SK-N-SH treated with all-trans-retinoic acid at 6 μM for 48 hours (cell line): ENCODE measurements around the gene KCNH1.

Source experiments
- ATAC-seq: fragments of 200-7000 bp; cut with Tn5 transposase; 3 replicates; pipeline ENCODE4 v1.9.1; 2020; ENCODE audit warnings: mild to moderate bottlenecking, moderate library complexity
- ARNTL ChIP-seq: fragments of 450-650 bp; formaldehyde crosslinking; IDR thresholded peaks from 2 replicates; pipeline ENCODE4 v1.5.0; 2020; ENCODE audit warnings: low read depth, mild to moderate bottlenecking, moderate library complexity, borderline replicate concordance
- BACH2 ChIP-seq: fragments of 250-450 bp; sonication (Bioruptor Pico); IDR thresholded peaks from 2 replicates; pipeline ENCODE4 v1.9.0; 2021; ENCODE audit warnings: mild to moderate bottlenecking, borderline replicate concordance
- CSDC2 ChIP-seq: fragments of 250-450 bp; sonication (Bioruptor Pico); IDR thresholded peaks from 2 replicates; pipeline ENCODE4 v1.5.0; 2020; ENCODE audit warnings: mild to moderate bottlenecking, moderate library complexity
- CSRNP3 ChIP-seq: fragments of 250-450 bp; sonication (Bioruptor Pico); IDR thresholded peaks from 2 replicates; pipeline ENCODE4 v1.5.1; 2021; ENCODE audit warnings: mild to moderate bottlenecking, moderate library complexity
- GLIS3 ChIP-seq: fragments of 250-450 bp; sonication (Bioruptor Pico); IDR thresholded peaks from 2 replicates; pipeline ENCODE4 v1.5.0; 2020; ENCODE audit warnings: mild to moderate bottlenecking, moderate library complexity
- ISL1 ChIP-seq: fragments of 250-450 bp; sonication (Bioruptor Pico); IDR thresholded peaks from 2 replicates; pipeline ENCODE4 v2.1.2; 2022; ENCODE audit warnings: mild to moderate bottlenecking, moderate library complexity
- OSR1 ChIP-seq: fragments of 250-450 bp; sonication (Bioruptor Pico); IDR thresholded peaks from 2 replicates; pipeline ENCODE4 v1.8.0; 2022; ENCODE audit warnings: moderate library complexity, mild to moderate bottlenecking, inconsistent platforms
- PPARA ChIP-seq: fragments of 250-450 bp; sonication (Bioruptor Pico); IDR thresholded peaks from 2 replicates; pipeline ENCODE4 v1.5.0; 2020; ENCODE audit warnings: mild to moderate bottlenecking, borderline replicate concordance
- RARB ChIP-seq: fragments of 250-450 bp; sonication (Bioruptor Pico); IDR thresholded peaks from 2 replicates; pipeline ENCODE4 v1.8.0; 2021; ENCODE audit warnings: mild to moderate bottlenecking, moderate library complexity
- SNAI2 ChIP-seq: fragments of 250-450 bp; sonication (Bioruptor Pico); IDR thresholded peaks from 2 replicates; pipeline ENCODE4 v1.5.0; 2020; ENCODE audit warnings: mild to moderate bottlenecking, moderate library complexity
- TOX ChIP-seq: fragments of 250-450 bp; sonication (Bioruptor Pico); IDR thresholded peaks from 2 replicates; pipeline ENCODE4 v1.8.0; 2021; ENCODE audit warnings: mild to moderate bottlenecking, moderate library complexity, borderline replicate concordance
- TSHZ2 ChIP-seq: fragments of 250-450 bp; sonication (Bioruptor Pico); IDR thresholded peaks from 2 replicates; pipeline ENCODE4 v1.5.0; 2020; ENCODE audit warnings: mild to moderate bottlenecking, moderate library complexity
- ZC3H10 ChIP-seq: fragments of 250-450 bp; sonication (Bioruptor Pico); IDR thresholded peaks from 2 replicates; pipeline ENCODE4 v1.5.1; 2021; ENCODE audit warnings: mild to moderate bottlenecking, moderate library complexity
- ZFP3 ChIP-seq: fragments of 250-450 bp; sonication (Bioruptor Pico); IDR thresholded peaks from 2 replicates; pipeline ENCODE4 v1.5.0; 2020; ENCODE audit warnings: mild to moderate bottlenecking, moderate library complexity
- ZNF565 ChIP-seq: fragments of 450-650 bp; formaldehyde crosslinking; conservative IDR thresholded peaks from 2 replicates; pipeline ENCODE4 v1.5.0; 2020; ENCODE audit warnings: low read depth, mild to moderate bottlenecking, moderate library complexity
- ZNF70 ChIP-seq: fragments of 450-650 bp; formaldehyde crosslinking; IDR thresholded peaks from 2 replicates; pipeline ENCODE4 v1.5.0; 2020; ENCODE audit warnings: mild to moderate bottlenecking, moderate library complexity
- ZNF8 ChIP-seq: fragments of 450-650 bp; formaldehyde crosslinking; IDR thresholded peaks from 2 replicates; pipeline ENCODE4 v1.5.0; 2020; ENCODE audit warnings: mild to moderate bottlenecking, moderate library complexity
- TF ChIP-seq, protein P1 (sequence below): fragments of 250-450 bp; sonication (Bioruptor Pico); IDR thresholded peaks from 2 replicates; pipeline ENCODE4 v1.8.0; 2020; ENCODE audit warnings: mild to moderate bottlenecking, moderate library complexity, borderline replicate concordance
- TF ChIP-seq, protein P2 (sequence below): fragments of 250-450 bp; sonication (Bioruptor Pico); IDR thresholded peaks from 2 replicates; pipeline ENCODE4 v1.5.1; 2020; ENCODE audit warnings: low read depth, mild to moderate bottlenecking, moderate library complexity
- TF ChIP-seq, protein P3 (sequence below): fragments of 250-450 bp; sonication (Bioruptor Pico); IDR thresholded peaks from 2 replicates; pipeline ENCODE4 v1.8.0; 2021; ENCODE audit warnings: low read depth, mild to moderate bottlenecking, moderate library complexity, borderline replicate concordance

Gene KCNH1

DNA sequence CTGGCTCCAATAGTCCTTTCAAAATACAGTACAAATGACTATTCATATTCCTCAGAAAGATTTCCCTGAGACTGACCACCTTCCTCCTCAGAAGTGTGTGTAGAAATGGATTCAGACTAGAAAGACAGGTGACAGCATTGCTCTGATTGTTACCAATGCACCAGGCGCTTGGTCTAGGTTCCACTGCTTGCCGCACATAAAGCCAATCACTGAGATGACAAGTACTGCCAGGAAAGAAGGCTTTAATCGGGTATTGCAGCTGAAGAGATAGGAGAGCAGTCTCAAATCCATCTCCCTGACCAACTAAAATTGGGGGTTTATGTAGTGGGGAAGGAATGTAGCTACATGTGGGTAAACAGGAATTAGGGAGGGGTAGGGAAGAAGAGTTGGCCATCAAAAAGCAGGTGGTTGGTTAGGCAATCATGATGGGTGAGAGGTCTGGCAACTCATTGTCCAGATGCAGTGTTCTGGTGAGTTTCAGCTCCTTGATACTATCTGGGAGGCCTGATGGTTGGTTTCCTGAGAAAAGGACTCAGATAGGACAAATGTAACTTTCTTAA, 98.0 kb downstream of the KCNH1 start:
- TF ChIP-seq ZNF70 (CRISPR knock-in tag): no peak
- TF ChIP-seq ARNTL: no peak
- no peak for TF ChIP-seq CSRNP3 (CRISPR knock-in tag)
- TF ChIP-seq, protein P1, sequence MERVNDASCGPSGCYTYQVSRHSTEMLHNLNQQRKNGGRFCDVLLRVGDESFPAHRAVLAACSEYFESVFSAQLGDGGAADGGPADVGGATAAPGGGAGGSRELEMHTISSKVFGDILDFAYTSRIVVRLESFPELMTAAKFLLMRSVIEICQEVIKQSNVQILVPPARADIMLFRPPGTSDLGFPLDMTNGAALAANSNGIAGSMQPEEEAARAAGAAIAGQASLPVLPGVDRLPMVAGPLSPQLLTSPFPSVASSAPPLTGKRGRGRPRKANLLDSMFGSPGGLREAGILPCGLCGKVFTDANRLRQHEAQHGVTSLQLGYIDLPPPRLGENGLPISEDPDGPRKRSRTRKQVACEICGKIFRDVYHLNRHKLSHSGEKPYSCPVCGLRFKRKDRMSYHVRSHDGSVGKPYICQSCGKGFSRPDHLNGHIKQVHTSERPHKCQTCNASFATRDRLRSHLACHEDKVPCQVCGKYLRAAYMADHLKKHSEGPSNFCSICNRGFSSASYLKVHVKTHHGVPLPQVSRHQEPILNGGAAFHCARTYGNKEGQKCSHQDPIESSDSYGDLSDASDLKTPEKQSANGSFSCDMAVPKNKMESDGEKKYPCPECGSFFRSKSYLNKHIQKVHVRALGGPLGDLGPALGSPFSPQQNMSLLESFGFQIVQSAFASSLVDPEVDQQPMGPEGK (CRISPR knock-in tag): no peak
- no peak for TF ChIP-seq TOX
- TF ChIP-seq PPARA (CRISPR knock-in tag): no peak
- no peak for ATAC-seq

DNA sequence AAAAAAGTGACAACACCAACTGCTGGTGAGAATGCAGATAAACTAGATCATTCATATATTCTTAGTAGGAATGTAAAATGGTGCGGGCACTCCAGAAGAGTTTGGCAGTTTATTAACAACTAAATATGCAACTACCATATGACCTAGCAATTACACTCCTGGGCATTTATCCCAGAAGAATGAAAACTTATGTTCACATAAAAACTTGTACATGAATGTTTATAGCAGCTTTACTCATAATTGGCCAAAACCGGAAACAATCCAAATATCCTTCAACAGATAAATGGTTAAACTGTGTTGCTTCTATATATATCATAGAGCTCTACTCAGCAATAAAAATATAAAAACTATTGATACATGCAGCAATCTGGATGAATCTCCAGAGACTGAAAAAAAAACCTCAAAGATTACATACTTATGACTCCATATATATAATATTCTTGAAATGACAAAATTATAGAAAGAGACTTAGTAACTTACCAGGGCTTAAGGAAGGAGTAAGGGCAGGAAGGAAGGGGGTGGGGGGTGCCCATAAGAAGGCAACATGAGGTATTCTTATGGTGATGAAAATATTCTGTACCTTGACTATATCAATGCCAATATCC, 99.9 kb downstream of the KCNH1 start:
- ATAC-seq: no peak
- TF ChIP-seq PPARA (CRISPR knock-in tag): no peak
- TF ChIP-seq SNAI2: no peak
- TF ChIP-seq ZFP3 (CRISPR knock-in tag): no peak
- TF ChIP-seq ARNTL: no peak
- TF ChIP-seq ZNF565: no peak
- TF ChIP-seq, protein P2, sequence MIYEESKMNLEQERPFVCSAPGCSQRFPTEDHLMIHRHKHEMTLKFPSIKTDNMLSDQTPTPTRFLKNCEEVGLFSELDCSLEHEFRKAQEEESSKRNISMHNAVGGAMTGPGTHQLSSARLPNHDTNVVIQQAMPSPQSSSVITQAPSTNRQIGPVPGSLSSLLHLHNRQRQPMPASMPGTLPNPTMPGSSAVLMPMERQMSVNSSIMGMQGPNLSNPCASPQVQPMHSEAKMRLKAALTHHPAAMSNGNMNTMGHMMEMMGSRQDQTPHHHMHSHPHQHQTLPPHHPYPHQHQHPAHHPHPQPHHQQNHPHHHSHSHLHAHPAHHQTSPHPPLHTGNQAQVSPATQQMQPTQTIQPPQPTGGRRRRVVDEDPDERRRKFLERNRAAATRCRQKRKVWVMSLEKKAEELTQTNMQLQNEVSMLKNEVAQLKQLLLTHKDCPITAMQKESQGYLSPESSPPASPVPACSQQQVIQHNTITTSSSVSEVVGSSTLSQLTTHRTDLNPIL (CRISPR knock-in tag): no peak
- TF ChIP-seq TOX: no peak
- no peak for TF ChIP-seq ZNF70 (CRISPR knock-in tag)
- no peak for TF ChIP-seq CSDC2 (CRISPR knock-in tag)
- no peak for TF ChIP-seq CSRNP3 (CRISPR knock-in tag)
- TF ChIP-seq, all 23 proteins: peak for 0

DNA sequence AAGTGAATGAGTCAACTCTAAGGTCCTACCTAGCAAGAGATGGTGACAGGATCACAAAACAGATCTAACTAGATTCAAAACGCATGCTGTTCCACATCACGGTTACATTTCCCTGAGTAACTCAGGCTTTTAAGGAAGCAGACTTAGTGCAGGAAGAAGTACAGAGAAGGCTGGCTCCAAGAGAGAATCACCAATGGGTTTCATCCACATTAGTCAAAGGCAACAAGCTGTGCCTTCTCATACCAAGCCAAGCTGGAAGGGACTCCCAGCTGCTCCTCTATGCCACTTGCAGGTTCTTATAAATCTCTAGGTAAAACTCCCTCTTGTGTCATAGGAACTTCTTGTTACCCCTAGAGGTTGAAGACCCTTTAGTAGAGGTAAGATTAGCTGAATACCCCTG, 109.0 kb downstream of the KCNH1 start:
- ATAC-seq: no peak
- no peak for TF ChIP-seq TSHZ2
- TF ChIP-seq SNAI2: no peak
- no peak for TF ChIP-seq BACH2 (CRISPR knock-in tag)
- no peak for TF ChIP-seq ISL1
- no peak for TF ChIP-seq ZNF8 (CRISPR knock-in tag)
- TF ChIP-seq ARNTL: no peak
- no peak for TF ChIP-seq CSRNP3 (CRISPR knock-in tag)
- TF ChIP-seq, protein P2 (CRISPR knock-in tag): no peak
- no peak for TF ChIP-seq RARB (CRISPR knock-in tag)
- TF ChIP-seq ZFP3 (CRISPR knock-in tag): no peak
- TF ChIP-seq, protein P1 (CRISPR knock-in tag): no peak
- no peak for TF ChIP-seq ZNF565
- TF ChIP-seq GLIS3: no peak
- no peak for TF ChIP-seq ZC3H10 (CRISPR knock-in tag)
- TF ChIP-seq OSR1 (CRISPR knock-in tag): no peak
- TF ChIP-seq, protein P3, sequence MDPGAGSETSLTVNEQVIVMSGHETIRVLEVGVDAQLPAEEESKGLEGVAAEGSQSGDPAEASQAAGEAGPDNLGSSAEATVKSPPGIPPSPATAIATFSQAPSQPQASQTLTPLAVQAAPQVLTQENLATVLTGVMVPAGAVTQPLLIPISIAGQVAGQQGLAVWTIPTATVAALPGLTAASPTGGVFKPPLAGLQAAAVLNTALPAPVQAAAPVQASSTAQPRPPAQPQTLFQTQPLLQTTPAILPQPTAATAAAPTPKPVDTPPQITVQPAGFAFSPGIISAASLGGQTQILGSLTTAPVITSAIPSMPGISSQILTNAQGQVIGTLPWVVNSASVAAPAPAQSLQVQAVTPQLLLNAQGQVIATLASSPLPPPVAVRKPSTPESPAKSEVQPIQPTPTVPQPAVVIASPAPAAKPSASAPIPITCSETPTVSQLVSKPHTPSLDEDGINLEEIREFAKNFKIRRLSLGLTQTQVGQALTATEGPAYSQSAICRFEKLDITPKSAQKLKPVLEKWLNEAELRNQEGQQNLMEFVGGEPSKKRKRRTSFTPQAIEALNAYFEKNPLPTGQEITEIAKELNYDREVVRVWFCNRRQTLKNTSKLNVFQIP (CRISPR knock-in tag): no peak
